HCT116 (cell line): ENCODE data around the gene TXLNA. TPM values are rescaled to one million over a fixed set of nuclear protein-coding genes. Genes with fewer than 3 reads are reported as not detected.

Source experiments
- ATAC-seq: fragments of 200-7000 bp; cut with Tn5 transposase; 2 replicates; pipeline ENCODE4 v1.9.1; 2020; ENCODE audit warnings: mild to moderate bottlenecking, moderate library complexity
- BruUV-seq: library from RNA; stranded (reverse); fragments of 400-500 nt; replicated peaks from 2 replicates; lab custom pipeline; 2021; lab: Mats Ljungman, UMichigan
- CTCF ChIA-PET: fragments of 300-600 bp; sonication (Branson Sonifier 250); formaldehyde crosslinking; loops from one replicate; lab custom pipeline; 2021; ENCODE audit warnings: antibody characterized with exemption; lab: Charles Lee
- POLR2A ChIA-PET: fragments of 300-600, 350-600 bp; sonication (Branson Sonifier 250); formaldehyde crosslinking; loops from one replicate; lab custom pipeline; 2021; ENCODE audit warnings: antibody characterized with exemption; lab: Charles Lee
- RAD21 ChIA-PET, 2 experiments: fragments of 300-600 bp; sonication (Branson Sonifier 250); formaldehyde crosslinking; loops; one replicate each; lab custom pipeline; 2023; ENCODE audit warnings: low total read pairs in 2 of 2; ENCODE audit not compliant: uncharacterized antibody in 2 of 2, unreplicated experiment in 2 of 2, low non-redundant PET in 1 of 2; lab: Charles Lee
- DNase-seq: peaks from one replicate; pipeline ENCODE4 v3.0.0-alpha.2; 2010; ENCODE audit warnings: low read depth, low spot score
- H2AFZ ChIP-seq: fragments of 200-600 bp; shearing (Covaris generic), sonication (generic); 2 replicates; pipeline ENCODE4 v1.6.1; 2017; ENCODE audit warnings: low read depth, mixed run types, mixed read lengths, antibody characterized with exemption, low read length; ENCODE audit not compliant: poor library complexity, severe bottlenecking
- H3K27ac ChIP-seq: 2 replicates; pipeline ENCODE4 v1.5.1; 2012; ENCODE audit warnings: low read depth, low read length
- H3K27me3 ChIP-seq: fragments of 200-600 bp; sonication (generic); 2 replicates; pipeline ENCODE4 v1.6.1; 2016; ENCODE audit warnings: mixed run types, low read length, mixed read lengths; ENCODE audit not compliant: insufficient read depth
- H3K36me3 ChIP-seq, 2 experiments: fragments of 200-500 bp in 1 of 2; fragments of 200-600 bp in 1 of 2; sonication (Bioruptor generic) in 1 of 2; sonication (generic) in 1 of 2; 2 replicates each; pipeline versions ENCODE4 v1.5.1 to v1.6.1; 2014 to 2016; ENCODE audit warnings: low read length in 2 of 2, inconsistent platforms in 1 of 2, mixed read lengths in 1 of 2, mixed run types in 1 of 2; ENCODE audit not compliant: insufficient read depth in 2 of 2, control insufficient read depth in 1 of 2
- H3K4me1 ChIP-seq, 2 experiments: fragments of 200-600 bp in 1 of 2; sonication (generic) in 1 of 2; 2 replicates each; pipeline versions ENCODE4 v1.5.1 to v1.6.1; 2012 to 2017; ENCODE audit warnings: low read length in 2 of 2, inconsistent platforms in 1 of 2, mild to moderate bottlenecking in 1 of 2, mixed read lengths in 1 of 2, mixed run types in 1 of 2, moderate library complexity in 1 of 2; ENCODE audit not compliant: insufficient read depth in 2 of 2, control insufficient read depth in 1 of 2
- H3K4me2 ChIP-seq: fragments of 200-600 bp; sonication (generic); 2 replicates; pipeline ENCODE4 v1.6.1; 2017; ENCODE audit warnings: mixed run types, low read length, mixed read lengths
- H3K4me3 ChIP-seq, 2 experiments: fragments of 200-600 bp in 1 of 2; sonication (generic) in 1 of 2; replicated peaks in 1 of 2; 2 replicates each; pipeline ENCODE4 v1.5.1; 2011 to 2016; ENCODE audit warnings: low read length in 2 of 2, control low read depth in 1 of 2, low read depth in 1 of 2, mild to moderate bottlenecking in 1 of 2, mixed read lengths in 1 of 2, mixed run types in 1 of 2
- H3K79me2 ChIP-seq: fragments of 200-600 bp; sonication (generic); 2 replicates; pipeline ENCODE4 v1.6.1; 2017; ENCODE audit warnings: mild to moderate bottlenecking, mixed run types, low read length, moderate library complexity, mixed read lengths; ENCODE audit not compliant: insufficient read depth
- H3K9ac ChIP-seq: fragments of 200-600 bp; sonication (generic); 2 replicates; pipeline ENCODE4 v1.6.1; 2016; ENCODE audit warnings: low read length, mixed read lengths
- H3K9me2 ChIP-seq: fragments of 200-600 bp; sonication (generic), shearing (Covaris generic); 2 replicates; pipeline ENCODE4 v1.6.1; 2017; ENCODE audit warnings: mixed run types, mild to moderate bottlenecking, moderate library complexity; ENCODE audit not compliant: insufficient read depth
- H3K9me3 ChIP-seq, 2 experiments: fragments of 200-500 bp in 1 of 2; fragments of 200-600 bp in 1 of 2; sonication (Bioruptor generic) in 1 of 2; sonication (generic) in 1 of 2; 2 replicates each; pipeline ENCODE4 v1.6.1; 2014 to 2017; ENCODE audit warnings: low read length in 2 of 2, mixed read lengths in 2 of 2, inconsistent platforms in 1 of 2, low read depth in 1 of 2, mild to moderate bottlenecking in 1 of 2, mixed run types in 1 of 2, moderate library complexity in 1 of 2; ENCODE audit not compliant: control insufficient read depth in 1 of 2, insufficient read depth in 1 of 2
- H4K20me1 ChIP-seq: fragments of 200-600 bp; sonication (generic), shearing (Covaris generic); 2 replicates; pipeline ENCODE4 v1.6.1; 2017; ENCODE audit warnings: mixed run types, mild to moderate bottlenecking, moderate library complexity; ENCODE audit not compliant: insufficient read depth
- CBX3 ChIP-seq: IDR thresholded peaks from 2 replicates; pipeline ENCODE4 v1.6.1; 2012; ENCODE audit warnings: low read depth
- CEBPB ChIP-seq: IDR thresholded peaks from 2 replicates; pipeline ENCODE4 v1.6.1; 2012; ENCODE audit warnings: low read depth
- EGR1 ChIP-seq: IDR thresholded peaks from 2 replicates; pipeline ENCODE4 v1.6.1; 2012; ENCODE audit warnings: low read depth
- ELF1 ChIP-seq: IDR thresholded peaks from 2 replicates; pipeline ENCODE4 v1.6.1; 2012; ENCODE audit warnings: low read depth, borderline replicate concordance
- EZH2phosphoT487 ChIP-seq: fragments of 200-600 bp; IDR thresholded peaks from 2 replicates; pipeline ENCODE4 v1.6.1; 2018; ENCODE audit warnings: antibody characterized with exemption, borderline replicate concordance
- FOSL1 ChIP-seq: IDR thresholded peaks from 2 replicates; pipeline ENCODE4 v1.6.1; 2012; ENCODE audit warnings: low read depth
- JUND ChIP-seq: IDR thresholded peaks from 2 replicates; pipeline ENCODE4 v1.6.1; 2012
- POLR2A ChIP-seq: IDR thresholded peaks from 2 replicates; pipeline ENCODE4 v1.7.0; 2011; ENCODE audit warnings: borderline replicate concordance; ENCODE audit not compliant: insufficient read depth, insufficient read length; ENCODE audit errors: extremely low read depth
- RAD21 ChIP-seq: IDR thresholded peaks from 2 replicates; pipeline ENCODE4 v1.6.1; 2012; ENCODE audit warnings: low read depth, mild to moderate bottlenecking
- SIN3A ChIP-seq: IDR thresholded peaks from 2 replicates; pipeline ENCODE4 v1.6.1; 2012; ENCODE audit warnings: low read depth
- SP1 ChIP-seq: IDR thresholded peaks from 2 replicates; pipeline ENCODE4 v1.6.1; 2012; ENCODE audit warnings: low read depth
- TCF7L2 ChIP-seq: IDR thresholded peaks from 2 replicates; pipeline ENCODE4 v1.7.0; 2011; ENCODE audit warnings: borderline replicate concordance, inconsistent platforms; ENCODE audit not compliant: insufficient read depth, insufficient read length; ENCODE audit errors: extremely low read depth
- YY1 ChIP-seq: IDR thresholded peaks from 2 replicates; pipeline ENCODE4 v1.6.1; 2011; ENCODE audit warnings: low read length, low read depth, moderate library complexity, mild to moderate bottlenecking; ENCODE audit not compliant: insufficient replicate concordance; ENCODE audit errors: extremely low read depth
- ZFX ChIP-seq: fragments of 450-650 bp; IDR thresholded peaks from 2 replicates; pipeline ENCODE4 v1.6.1; 2017
- ZNF274 ChIP-seq: fragments of 200-500 bp; sonication (Bioruptor generic); IDR thresholded peaks from 2 replicates; pipeline ENCODE4 v1.6.1; 2014; ENCODE audit warnings: mild to moderate bottlenecking, low read depth, low read length, inconsistent platforms
- intact Hi-C: fragments of 100-400 bp; cut with micrococcal nuclease; formaldehyde crosslinking; loops from 2 replicates; pipeline ENCODE4 v1.10.0; 2022
- total RNA-seq: library from RNA; stranded (reverse); gene quantifications from one replicate; pipeline ENCODE4 v1.2.1, GENCODE V29; 2021; ENCODE audit not compliant: unreplicated experiment
- TF ChIP-seq, protein P1 (sequence below): IDR thresholded peaks from 2 replicates; pipeline ENCODE4 v1.6.1; 2012
- TF ChIP-seq, protein P2 (sequence below), 3 experiments: fragments of 200-600 bp in 1 of 3; sonication (generic) in 1 of 3; IDR thresholded peaks in 2 of 3; conservative IDR thresholded peaks in 1 of 3; 2 replicates each; pipeline ENCODE4 v1.5.1; 2012 to 2017; ENCODE audit warnings: low read depth in 2 of 3, low read length in 2 of 3, antibody characterized with exemption in 1 of 3, borderline replicate concordance in 1 of 3, control low read depth in 1 of 3, mild to moderate bottlenecking in 1 of 3, mixed read lengths in 1 of 3, mixed run types in 1 of 3, moderate library complexity in 1 of 3; ENCODE audit not compliant: insufficient read depth in 1 of 3
- TF ChIP-seq, protein P3 (sequence below): IDR thresholded peaks from 2 replicates; pipeline ENCODE4 v1.6.1; 2011; ENCODE audit warnings: mild to moderate bottlenecking, low read length, moderate library complexity; ENCODE audit not compliant: insufficient replicate concordance; ENCODE audit errors: extremely low read depth
- TF ChIP-seq, protein P4 (sequence below): IDR thresholded peaks from 2 replicates; pipeline ENCODE4 v1.6.1; 2012

The TXLNA gene
- total RNA-seq, 1 experiment from 2014 or later, result 37.2 TPM

DNA sequence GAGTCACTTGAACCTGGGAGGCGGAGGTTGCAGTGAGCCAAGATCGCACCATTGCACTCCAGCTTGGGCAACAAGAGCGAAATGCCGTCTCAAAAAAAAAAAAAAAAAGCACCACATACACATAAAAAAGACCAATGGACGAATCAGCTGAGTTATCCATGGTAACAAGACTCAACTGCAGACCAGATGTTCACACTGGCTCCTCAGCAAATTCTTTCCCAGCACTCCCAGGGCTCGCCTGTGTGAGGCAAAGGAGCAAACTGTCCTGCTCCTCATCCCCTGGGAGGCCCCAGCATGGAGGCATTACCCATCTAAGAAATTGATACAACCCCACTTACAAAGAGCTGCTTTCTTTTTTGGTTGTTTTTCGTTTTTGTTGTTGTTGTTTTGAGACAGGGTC, 39.5 kb downstream of the TXLNA start:
- H3K79me2 ChIP-seq, result peaks cover 25% of the 10 kb centered on the region
- intact Hi-C loops, result loop anchor here (5.0 kb wide), 1 partner anchor 73 kb away; the partner anchor contains the start of gene HDAC1
- H3K4me2 ChIP-seq, result no peak overlapping the region
- H3K9me3 ChIP-seq, result no peaks in the 10 kb centered on the region
- peaks cover 15 to 36% of the 10 kb centered on the region in 2 experiments for H3K4me1 ChIP-seq
- no peak overlapping the region for H3K4me3 ChIP-seq
- no peak overlapping the region for H2AFZ ChIP-seq
- H4K20me1 ChIP-seq, result no peaks in the 10 kb centered on the region
- DNase-seq (no peak), ATAC-seq (no peak)
- H3K27me3 ChIP-seq, result no peaks in the 10 kb centered on the region
- no peaks in the 10 kb centered on the region for H3K9me2 ChIP-seq
- TF ChIP-seq TCF7L2 (no peak), SIN3A (no peak), SP1 (no peak), EZH2phosphoT487 (no peak), CBX3 (no peak), YY1 (no peak), POLR2A (no peak), RAD21 (no peak), CEBPB (no peak), ZFX (no peak), EGR1 (no peak), ELF1 (no peak), JUND (no peak), ZNF274 (no peak), FOSL1 (no peak)
- TF ChIP-seq, protein P1, sequence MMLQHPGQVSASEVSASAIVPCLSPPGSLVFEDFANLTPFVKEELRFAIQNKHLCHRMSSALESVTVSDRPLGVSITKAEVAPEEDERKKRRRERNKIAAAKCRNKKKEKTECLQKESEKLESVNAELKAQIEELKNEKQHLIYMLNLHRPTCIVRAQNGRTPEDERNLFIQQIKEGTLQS, result no peak
- TF ChIP-seq, protein P2, sequence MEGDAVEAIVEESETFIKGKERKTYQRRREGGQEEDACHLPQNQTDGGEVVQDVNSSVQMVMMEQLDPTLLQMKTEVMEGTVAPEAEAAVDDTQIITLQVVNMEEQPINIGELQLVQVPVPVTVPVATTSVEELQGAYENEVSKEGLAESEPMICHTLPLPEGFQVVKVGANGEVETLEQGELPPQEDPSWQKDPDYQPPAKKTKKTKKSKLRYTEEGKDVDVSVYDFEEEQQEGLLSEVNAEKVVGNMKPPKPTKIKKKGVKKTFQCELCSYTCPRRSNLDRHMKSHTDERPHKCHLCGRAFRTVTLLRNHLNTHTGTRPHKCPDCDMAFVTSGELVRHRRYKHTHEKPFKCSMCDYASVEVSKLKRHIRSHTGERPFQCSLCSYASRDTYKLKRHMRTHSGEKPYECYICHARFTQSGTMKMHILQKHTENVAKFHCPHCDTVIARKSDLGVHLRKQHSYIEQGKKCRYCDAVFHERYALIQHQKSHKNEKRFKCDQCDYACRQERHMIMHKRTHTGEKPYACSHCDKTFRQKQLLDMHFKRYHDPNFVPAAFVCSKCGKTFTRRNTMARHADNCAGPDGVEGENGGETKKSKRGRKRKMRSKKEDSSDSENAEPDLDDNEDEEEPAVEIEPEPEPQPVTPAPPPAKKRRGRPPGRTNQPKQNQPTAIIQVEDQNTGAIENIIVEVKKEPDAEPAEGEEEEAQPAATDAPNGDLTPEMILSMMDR (IDR thresholded peaks at IDR 0.05 in 2 of 3, conservative IDR thresholded peaks at IDR 0.05 in 1 of 3; ENCODE audit: borderline replicate concordance in 1 of 3, insufficient read depth in 1 of 3, low read depth in 2 of 3, low read length in 2 of 3), result no peak
- TF ChIP-seq, protein P3, sequence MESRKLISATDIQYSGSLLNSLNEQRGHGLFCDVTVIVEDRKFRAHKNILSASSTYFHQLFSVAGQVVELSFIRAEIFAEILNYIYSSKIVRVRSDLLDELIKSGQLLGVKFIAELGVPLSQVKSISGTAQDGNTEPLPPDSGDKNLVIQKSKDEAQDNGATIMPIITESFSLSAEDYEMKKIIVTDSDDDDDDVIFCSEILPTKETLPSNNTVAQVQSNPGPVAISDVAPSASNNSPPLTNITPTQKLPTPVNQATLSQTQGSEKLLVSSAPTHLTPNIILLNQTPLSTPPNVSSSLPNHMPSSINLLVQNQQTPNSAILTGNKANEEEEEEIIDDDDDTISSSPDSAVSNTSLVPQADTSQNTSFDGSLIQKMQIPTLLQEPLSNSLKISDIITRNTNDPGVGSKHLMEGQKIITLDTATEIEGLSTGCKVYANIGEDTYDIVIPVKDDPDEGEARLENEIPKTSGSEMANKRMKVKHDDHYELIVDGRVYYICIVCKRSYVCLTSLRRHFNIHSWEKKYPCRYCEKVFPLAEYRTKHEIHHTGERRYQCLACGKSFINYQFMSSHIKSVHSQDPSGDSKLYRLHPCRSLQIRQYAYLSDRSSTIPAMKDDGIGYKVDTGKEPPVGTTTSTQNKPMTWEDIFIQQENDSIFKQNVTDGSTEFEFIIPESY, result no peak
- TF ChIP-seq, protein P4, sequence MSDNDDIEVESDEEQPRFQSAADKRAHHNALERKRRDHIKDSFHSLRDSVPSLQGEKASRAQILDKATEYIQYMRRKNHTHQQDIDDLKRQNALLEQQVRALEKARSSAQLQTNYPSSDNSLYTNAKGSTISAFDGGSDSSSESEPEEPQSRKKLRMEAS, result no peak
- H3K27ac ChIP-seq, result no peak overlapping the region
- H3K36me3 ChIP-seq, result peaks cover 4 to 12% of the 10 kb centered on the region in 2 experiments; a peak in 3 of 4 replicates
- RAD21 ChIA-PET, result no interaction called here
- CTCF ChIA-PET, result no interaction called here
- POLR2A ChIA-PET, result no interaction called here
- no peak overlapping the region for H3K9ac ChIP-seq
- no TSS peak for BruUV-seq
